Thymus (tissue), 14 donors: ENCODE results near the gene OAS3. TPM values are rescaled to one million over a fixed set of nuclear protein-coding genes. Genes with fewer than 3 reads are reported as not detected.

Experiments used
- DNase-seq, 9 donors: peaks; one replicate each; pipeline ENCODE4 v3.0.0-alpha.2; 2013; ENCODE audit warnings: low spot score in 9 of 9, low read depth in 6 of 9, missing footprints in 1 of 9
- H3K27ac ChIP-seq, 2 donors: one replicate each; pipeline ENCODE4 v1.5.1; 2013; ENCODE audit warnings: control low read depth in 1 of 2, low read depth in 1 of 2, low read length in 1 of 2, mild to moderate bottlenecking in 1 of 2, moderate library complexity in 1 of 2
- H3K27me3 ChIP-seq, 2 donors: one replicate each; pipeline ENCODE4 v1.5.1; 2013; ENCODE audit warnings: low read length in 1 of 2; ENCODE audit not compliant: control insufficient read depth in 2 of 2, insufficient read depth in 1 of 2
- H3K36me3 ChIP-seq, 2 donors: one replicate each; pipeline ENCODE4 v1.5.1; 2013; ENCODE audit warnings: low read length in 1 of 2, mild to moderate bottlenecking in 1 of 2, moderate library complexity in 1 of 2; ENCODE audit not compliant: control insufficient read depth in 2 of 2, insufficient read depth in 2 of 2
- H3K4me1 ChIP-seq, 2 donors: one replicate each; pipeline ENCODE4 v1.5.1; 2013; ENCODE audit warnings: low read length in 2 of 2; ENCODE audit not compliant: control insufficient read depth in 2 of 2, insufficient read depth in 2 of 2
- H3K4me3 ChIP-seq, 2 donors: one replicate each; pipeline ENCODE4 v1.5.1; 2013; ENCODE audit warnings: low read length in 2 of 2, control low read depth in 1 of 2, mild to moderate bottlenecking in 1 of 2
- H3K9me3 ChIP-seq, 2 donors: one replicate each; pipeline ENCODE4 v1.5.1; 2013; ENCODE audit warnings: low read length in 1 of 2, mild to moderate bottlenecking in 1 of 2; ENCODE audit not compliant: control insufficient read depth in 2 of 2, insufficient read depth in 1 of 2
- WGBS: extraction: QIAGEN DNeasy Blood & Tissue Kit; methylation state at CpG from one replicate; pipeline ENCODE4 v1.1.7; 2013; 5-methylcytosine and 5-hydroxymethylcytosine counted together
- long read RNA-seq, 10 donors: transcript quantifications; one replicate each; lab custom pipeline, GENCODE V29; 2026
- polyA plus RNA-seq: library from polyadenylated mRNA; stranded (reverse); fragments of 200-250 nt; gene quantifications from one replicate; pipeline ENCODE4 v1.2.3, GENCODE V29; 2013
- total RNA-seq: library from RNA; stranded (reverse); fragments of 120-200 nt; gene quantifications from one replicate; pipeline ENCODE4 v1.2.4, GENCODE V29; 2013
- donor health status: healthy.

The OAS3 gene
- 12.7 TPM for total RNA-seq
- polyA plus RNA-seq = 10.2 TPM
- long read RNA-seq, donor 1, partial matches to known transcripts = 0 of 1 reads
- long read RNA-seq, donor 1, other reads (novel, unspliced or antisense) = 0 of 1 reads
- long read RNA-seq, donor 2 = 0 reads
- long read RNA-seq, donor 3, full-length matches to known transcripts = 6 of 17 reads
- long read RNA-seq, donor 3, partial matches to known transcripts = 11 of 17 reads
- long read RNA-seq, donor 3, other reads (novel, unspliced or antisense) = 0 of 17 reads
- long read RNA-seq, donor 4, partial matches to known transcripts = 0 of 1 reads
- long read RNA-seq, donor 4, other reads (novel, unspliced or antisense) = 0 of 1 reads
- long read RNA-seq, donor 5, full-length matches to known transcripts = 5 of 5 reads
- long read RNA-seq, donor 5, partial matches to known transcripts = 0 of 5 reads
- long read RNA-seq, donor 5, other reads (novel, unspliced or antisense) = 0 of 5 reads
- long read RNA-seq, donor 6, full-length matches to known transcripts = 3 of 3 reads
- long read RNA-seq, donor 6, partial matches to known transcripts = 0 of 3 reads
- long read RNA-seq, donor 6, other reads (novel, unspliced or antisense) = 0 of 3 reads
- long read RNA-seq, donor 7, full-length matches to known transcripts = 1 of 1 reads
- long read RNA-seq, donor 7, partial matches to known transcripts = 0 of 1 reads
- long read RNA-seq, donor 7, other reads (novel, unspliced or antisense) = 0 of 1 reads
- long read RNA-seq, donor 8, full-length matches to known transcripts = 2 of 2 reads
- long read RNA-seq, donor 8, partial matches to known transcripts = 0 of 2 reads
- long read RNA-seq, donor 8, other reads (novel, unspliced or antisense) = 0 of 2 reads
- long read RNA-seq, donor 9 = 0 reads
- long read RNA-seq, donor 10, full-length matches to known transcripts = 4 of 4 reads
- long read RNA-seq, donor 10, partial matches to known transcripts = 0 of 4 reads
- long read RNA-seq, donor 10, other reads (novel, unspliced or antisense) = 0 of 4 reads

GRCh38 chr12:112937741-112938719, at the start of gene OAS3:
TSS of gene OAS3 (plus strand) at chr12:112938474. CDS start at chr12:112938531, 57 bp downstream.
- peaks cover 0 to 5% of the 10 kb centered on the region in 2 donors for H3K36me3 ChIP-seq
- H3K4me3 ChIP-seq = peak within 1 kb of the TSS; percentile 64
- no peaks in the 10 kb centered on the region for H3K27me3 ChIP-seq
- 12% methylated on average over 50 of the region's 50 CpGs for WGBS
- H3K4me1 ChIP-seq = peaks cover 12 to 20% of the 10 kb centered on the region in 2 donors
- H3K9me3 ChIP-seq = no peaks in the 10 kb centered on the region
- H3K27ac ChIP-seq = peak within 1 kb of the TSS; percentile 64 to 80
- peak in 6 of 9 donors; percentile 26 to 71 (median 38) for DNase-seq

- no peak for DNase-seq
- no peaks in the 10 kb centered on the region for H3K27me3 ChIP-seq
- H3K4me1 ChIP-seq = no peaks in the 10 kb centered on the region
- no peak overlapping the region for H3K27ac ChIP-seq
- no peaks in the 10 kb centered on the region for H3K36me3 ChIP-seq
- no peak overlapping the region for H3K4me3 ChIP-seq
- 97% methylated on average over 6 of the region's 6 CpGs for WGBS
- no peaks in the 10 kb centered on the region for H3K9me3 ChIP-seq
Observed at GRCh38 chr12:112891093-112892024, 46.9 kb upstream of the OAS3 start.

- WGBS = 52% methylated on average over 2 of the region's 2 CpGs
- Histone ChIP-seq H3K27ac (no peak overlapping the region), H3K27me3 (peaks cover 0 to 2% of the 10 kb centered on the region in 2 donors), H3K4me3 (no peak overlapping the region), H3K36me3 (no peaks in the 10 kb centered on the region), H3K9me3 (no peaks in the 10 kb centered on the region), H3K4me1 (no peaks in the 10 kb centered on the region)
- no peak for DNase-seq
Observed at GRCh38 chr12:112892856-112893255, 45.4 kb upstream of the OAS3 start.

DNA sequence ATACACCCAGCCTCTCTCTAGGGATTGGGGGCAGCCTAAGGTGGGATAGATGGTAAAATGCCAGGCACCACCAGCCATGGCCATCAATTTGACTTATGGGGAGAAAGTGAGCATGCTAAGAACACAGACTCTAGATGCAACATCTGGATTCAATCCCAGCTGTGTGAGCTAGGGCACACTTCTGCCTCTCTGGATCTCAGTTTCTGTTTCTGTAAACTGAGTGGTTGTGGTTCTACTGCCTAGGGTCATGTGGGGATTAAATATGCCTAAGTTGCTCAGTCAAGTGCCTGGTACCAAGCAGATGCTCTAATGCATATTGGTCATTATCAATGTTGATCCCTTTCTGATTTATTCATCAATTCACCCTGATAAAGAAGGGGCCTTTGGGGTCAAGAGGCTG, 44.1 kb upstream of the OAS3 start:
- DNase-seq = no peak
- Histone ChIP-seq H3K9me3 (no peaks in the 10 kb centered on the region), H3K36me3 (no peaks in the 10 kb centered on the region), H3K27ac (no peak overlapping the region), H3K4me3 (no peak overlapping the region), H3K27me3 (peaks cover 0 to 2% of the 10 kb centered on the region in 2 donors), H3K4me1 (no peaks in the 10 kb centered on the region)

- H3K36me3 ChIP-seq = no peaks in the 10 kb centered on the region
- H3K4me3 ChIP-seq = no peak overlapping the region
- no peaks in the 10 kb centered on the region for H3K9me3 ChIP-seq
- no peak for DNase-seq
- peaks cover 0 to 5% of the 10 kb centered on the region in 2 donors for H3K4me1 ChIP-seq
- H3K27ac ChIP-seq = no peak overlapping the region
- peaks cover 0 to 2% of the 10 kb centered on the region in 2 donors for H3K27me3 ChIP-seq
- 94% methylated on average over 6 of the region's 6 CpGs for WGBS
Observed at GRCh38 chr12:112898380-112898779, 39.9 kb upstream of the OAS3 start.

GRCh38 chr12:112900298-112901145, 37.8 kb upstream of the OAS3 start:
- Histone ChIP-seq H3K27ac (peak overlapping the region in 1 of 2 donors; percentile 46), H3K4me1 (peaks cover 0 to 5% of the 10 kb centered on the region in 2 donors), H3K9me3 (no peaks in the 10 kb centered on the region), H3K36me3 (no peaks in the 10 kb centered on the region), H3K4me3 (no peak overlapping the region), H3K27me3 (peaks cover 0 to 2% of the 10 kb centered on the region in 2 donors)
- DNase-seq = peak in 3 of 9 donors; percentile 13 to 57 (median 26)
- WGBS = 91% methylated on average over 11 of the region's 11 CpGs

GRCh38 chr12:112901271-112901670, 37.0 kb upstream of the OAS3 start:
- no peak overlapping the region for H3K4me3 ChIP-seq
- WGBS = 97% methylated on average over 2 of the region's 2 CpGs
- H3K4me1 ChIP-seq = peaks cover 0 to 11% of the 10 kb centered on the region in 2 donors
- H3K36me3 ChIP-seq = no peaks in the 10 kb centered on the region
- no peaks in the 10 kb centered on the region for H3K9me3 ChIP-seq
- no peak for DNase-seq
- H3K27ac ChIP-seq = peak overlapping the region in 1 of 2 donors; percentile 46
- H3K27me3 ChIP-seq = peaks cover 0 to 2% of the 10 kb centered on the region in 2 donors
